ENCODE results near the gene HEMK1. TPM values are rescaled to one million over a fixed set of nuclear protein-coding genes. Genes with fewer than 3 reads are reported as not detected.

Gene HEMK1, protein sequence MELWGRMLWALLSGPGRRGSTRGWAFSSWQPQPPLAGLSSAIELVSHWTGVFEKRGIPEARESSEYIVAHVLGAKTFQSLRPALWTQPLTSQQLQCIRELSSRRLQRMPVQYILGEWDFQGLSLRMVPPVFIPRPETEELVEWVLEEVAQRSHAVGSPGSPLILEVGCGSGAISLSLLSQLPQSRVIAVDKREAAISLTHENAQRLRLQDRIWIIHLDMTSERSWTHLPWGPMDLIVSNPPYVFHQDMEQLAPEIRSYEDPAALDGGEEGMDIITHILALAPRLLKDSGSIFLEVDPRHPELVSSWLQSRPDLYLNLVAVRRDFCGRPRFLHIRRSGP
- total RNA-seq (2022; extraction: Qiagen RNA extraction; ENCODE audit: low read depth), result 4.7 to 7.2 TPM (median 6.6 TPM) in 5 replicates

DNA sequence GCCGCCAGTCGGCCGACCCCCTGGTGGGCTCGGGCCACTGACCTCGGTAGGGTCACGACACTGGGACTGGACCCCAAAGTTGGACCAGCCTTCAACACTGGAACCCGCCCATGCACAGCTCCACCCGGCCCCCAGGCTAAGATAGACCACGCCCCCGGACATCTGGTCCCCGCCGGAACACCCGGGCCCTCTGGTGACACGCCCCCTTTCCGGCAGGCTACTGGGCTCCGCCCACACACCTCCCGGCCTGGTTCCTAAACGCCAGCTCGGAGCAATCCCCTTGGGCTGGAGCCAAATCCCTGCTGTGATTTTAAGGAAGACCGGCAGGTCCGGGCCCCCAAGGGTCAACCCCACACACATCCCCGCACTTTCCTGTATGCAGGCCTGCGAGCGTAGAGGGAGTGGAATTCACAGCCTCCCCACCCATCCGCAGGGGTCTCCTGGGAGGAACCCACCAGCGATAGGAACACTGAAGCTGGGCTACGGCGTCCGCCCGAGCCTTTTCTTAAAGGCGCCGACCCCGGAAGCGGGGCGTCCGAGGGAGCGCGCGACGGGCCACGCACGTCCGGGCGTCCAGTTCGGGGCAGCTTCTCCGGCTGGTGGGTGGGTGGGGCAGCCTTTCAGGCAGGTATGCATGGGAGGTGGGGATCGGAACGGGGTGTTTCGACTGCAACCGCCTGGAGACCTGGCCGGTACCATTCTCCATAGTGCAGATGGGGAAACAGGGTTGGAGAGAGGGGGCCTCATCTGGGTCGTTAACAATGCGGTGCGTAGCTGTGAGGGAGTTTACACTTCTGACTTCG, at the start of gene HEMK1:
TSS of gene HEMK1 (plus strand) at position 576 of the 803 bp plus-strand sequence. CDS start 1,583 bp downstream, outside the sequence.

DNA sequence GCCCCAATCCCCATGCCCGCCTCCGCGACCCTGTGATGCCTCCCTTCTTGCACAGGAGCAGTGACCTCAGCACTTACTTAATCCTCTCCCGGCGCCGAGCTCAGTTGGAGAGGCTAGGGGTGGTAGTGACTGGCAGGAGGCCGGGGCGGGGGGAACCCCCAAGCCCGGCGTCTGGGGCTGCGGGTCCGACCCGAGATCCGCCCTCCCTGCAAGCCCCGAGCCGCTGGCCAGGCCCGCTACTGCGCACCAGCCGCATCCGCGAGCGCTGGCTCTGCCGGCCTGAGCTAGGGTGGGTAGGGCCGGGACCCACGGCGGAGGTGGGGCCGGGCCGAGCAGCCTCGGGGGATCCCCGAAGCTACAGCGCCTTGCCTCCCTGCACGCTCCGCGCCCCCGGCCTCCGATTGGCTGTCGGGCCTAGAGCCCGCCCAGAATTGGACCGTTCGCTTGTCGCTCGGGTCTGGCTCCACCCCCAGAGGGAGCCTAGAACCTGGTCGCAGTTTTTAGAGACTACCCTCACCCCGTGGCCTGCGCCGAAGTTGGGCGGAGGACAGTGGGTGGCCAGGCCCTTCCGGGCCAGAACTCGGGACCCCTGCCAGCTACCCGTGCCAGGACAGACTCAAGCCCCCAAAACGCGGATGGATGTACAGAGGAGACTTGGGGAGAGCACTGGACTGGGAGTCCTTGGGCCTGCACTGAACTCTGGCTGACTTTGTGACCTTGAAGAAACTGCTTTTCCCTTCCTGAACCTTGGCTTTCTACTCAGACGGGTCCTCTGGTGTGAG, 1.7 kb upstream of the HEMK1 start, which contains the start of gene C3orf18:
TSS of gene C3orf18 (minus strand) at position 362 of the 782 bp plus-strand sequence. CDS start 2,048 bp downstream, outside the sequence.

DNA sequence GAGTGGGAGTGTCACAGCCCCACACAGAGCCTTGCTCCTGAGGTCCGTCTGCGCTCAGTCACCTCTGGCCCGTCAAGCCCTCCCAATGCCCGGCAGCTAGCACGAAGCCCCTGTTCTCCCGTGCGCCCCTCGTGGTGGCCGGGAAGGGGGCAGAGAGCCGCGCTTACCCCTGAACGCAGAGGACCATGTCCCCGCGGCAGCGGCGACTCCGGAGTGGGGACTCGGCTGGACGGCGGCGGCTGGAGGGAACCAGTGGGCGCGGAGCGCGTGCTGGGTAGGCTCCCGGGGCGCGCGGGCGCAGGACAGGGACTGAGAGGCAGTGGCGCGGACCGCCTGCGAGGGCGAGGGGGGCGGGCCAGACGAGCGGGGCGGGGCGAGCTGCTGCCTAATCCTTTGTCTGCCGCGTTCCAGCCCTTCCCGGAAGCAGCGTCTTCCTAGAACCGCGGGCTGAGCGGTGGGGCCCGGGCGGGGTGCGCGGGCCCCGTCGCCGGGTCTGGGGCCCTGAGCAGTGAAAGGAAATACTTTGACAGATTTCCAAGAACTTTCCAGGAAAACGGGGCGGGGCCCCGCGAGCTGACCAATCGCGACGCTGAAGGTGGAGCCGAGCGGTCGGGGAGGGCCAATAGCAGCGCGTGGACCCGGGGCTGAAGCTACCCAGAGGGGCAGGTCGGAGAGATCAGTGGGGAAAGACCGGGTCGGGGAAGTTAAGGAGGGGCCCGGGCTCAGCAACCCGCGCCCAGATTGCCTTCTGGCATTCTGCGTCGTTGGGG, 42.3 kb downstream of the HEMK1 start, which contains the start of gene CISH:
TSS of gene CISH (minus strand) at position 311 of the 770 bp plus-strand sequence. CDS start at position 187, 124 bp downstream.

GRCh38 chr3:50617096-50617791, 47.9 kb downstream of the HEMK1 start, which contains the start of gene MAPKAPK3:
Gene MAPKAPK3, plus strand, starts transcription at chr3:50617151. Its CDS starts 415 bp downstream, at chr3:50617566.

Other genes starting within 250 kb of the HEMK1 start
- 14.7 to 31.6 TPM (median 29.4 TPM) in 5 replicates for gene HYAL2, start 246.8 kb upstream of the HEMK1 start, total RNA-seq (2022; extraction: Qiagen RNA extraction; ENCODE audit: low read depth)
- gene TUSC2, start 241.3 kb upstream of the HEMK1 start, total RNA-seq (2022; extraction: Qiagen RNA extraction; ENCODE audit: low read depth), result 21.2 to 43.0 TPM (median 36.2 TPM) in 5 replicates
- 13.9 to 20.7 TPM (median 18.4 TPM) in 5 replicates for gene RASSF1, start 228.7 kb upstream of the HEMK1 start, total RNA-seq (2022; extraction: Qiagen RNA extraction; ENCODE audit: low read depth)
- gene ZMYND10, start 223.8 kb upstream of the HEMK1 start, total RNA-seq (2022; extraction: Qiagen RNA extraction; ENCODE audit: low read depth), result 0.89 to 2.2 TPM (median 1.5 TPM) in 5 replicates
- gene NPRL2, start 218.7 kb upstream of the HEMK1 start, total RNA-seq (2022; extraction: Qiagen RNA extraction; ENCODE audit: low read depth), result 9.3 to 14.5 TPM (median 13.8 TPM) in 5 replicates
- gene CYB561D2, start 218.7 kb upstream of the HEMK1 start, total RNA-seq (2022; extraction: Qiagen RNA extraction; ENCODE audit: low read depth), result 11.9 to 22.1 TPM (median 18.8 TPM) in 5 replicates
- 27.9 to 52.4 TPM (median 47.5 TPM) in 5 replicates for gene TMEM115, start 210.0 kb upstream of the HEMK1 start, total RNA-seq (2022; extraction: Qiagen RNA extraction; ENCODE audit: low read depth)
- 0.15 to 0.69 TPM (median 0.66 TPM) in 5 replicates for gene CACNA2D2, start 65.9 kb upstream of the HEMK1 start, total RNA-seq (2022; extraction: Qiagen RNA extraction; ENCODE audit: low read depth)
- 2.2 to 3.7 TPM (median 2.7 TPM) in 5 replicates for gene C3orf18, start 1.8 kb upstream of the HEMK1 start, total RNA-seq (2022; extraction: Qiagen RNA extraction; ENCODE audit: low read depth)
- gene CISH, start 42.3 kb downstream of the HEMK1 start, total RNA-seq (2022; extraction: Qiagen RNA extraction; ENCODE audit: low read depth), result 0.42 to 0.65 TPM (median 0.52 TPM) in 5 replicates
- gene MAPKAPK3, start 47.6 kb downstream of the HEMK1 start, total RNA-seq (2022; extraction: Qiagen RNA extraction; ENCODE audit: low read depth), result 20.7 to 27.2 TPM (median 26.4 TPM) in 5 replicates
- gene DOCK3, start 105.4 kb downstream of the HEMK1 start, total RNA-seq (2022; extraction: Qiagen RNA extraction; ENCODE audit: low read depth), result 0.35 to 0.46 TPM (median 0.39 TPM) in 5 replicates

Measured in A549 treated with ZK216348 at 1 μM for 4 hours (cell line).